Heart right ventricle (tissue), 16 donors: ENCODE results near the gene KCNJ10. TPM values are rescaled to one million over a fixed set of nuclear protein-coding genes. Genes with fewer than 3 reads are reported as not detected.

Source experiments
- ATAC-seq, 8 donors: fragments of 200-7000 bp; cut with Tn5 transposase; one replicate each; pipeline ENCODE4 v1.9.1; 2020; ENCODE audit warnings: mild to moderate bottlenecking in 8 of 8, moderate library complexity in 8 of 8, moderate number of reproducible peaks in 1 of 8
- DNase-seq, 2 donors: peaks; one replicate each; pipeline ENCODE4 v3.0.0-alpha.2; 2020
- H3K27ac ChIP-seq, 10 donors: fragments of 200-600 bp; sonication (generic) in 2 of 10; one replicate each; pipeline versions ENCODE4 v1.5.0 to v1.8.0; 2020 to 2022; ENCODE audit warnings: mild to moderate bottlenecking in 3 of 10
- H3K27me3 ChIP-seq, 7 donors: fragments of 200-600 bp; one replicate each; pipeline ENCODE4 v1.8.0; 2021 to 2022; ENCODE audit warnings: mild to moderate bottlenecking in 2 of 7
- H3K36me3 ChIP-seq, 9 donors: fragments of 200-600 bp; sonication (generic) in 1 of 9; one replicate each; pipeline versions ENCODE4 v1.5.0 to v1.8.0; 2020 to 2022; ENCODE audit warnings: mild to moderate bottlenecking in 2 of 9
- H3K4me1 ChIP-seq, 9 donors: fragments of 200-600 bp; sonication (generic) in 1 of 9; one replicate each; pipeline versions ENCODE4 v1.5.0 to v1.8.0; 2020 to 2022; ENCODE audit warnings: mild to moderate bottlenecking in 4 of 9
- H3K4me3 ChIP-seq, 10 donors: fragments of 200-600 bp; sonication (generic) in 2 of 10; one replicate each; pipeline versions ENCODE4 v1.5.0 to v1.8.0; 2020 to 2022; ENCODE audit warnings: mild to moderate bottlenecking in 7 of 10, moderate library complexity in 2 of 10
- H3K9me3 ChIP-seq, 11 donors: fragments of 200-600 bp in 10 of 11; sonication (generic) in 2 of 11; one replicate each; pipeline versions ENCODE4 v1.5.0 to v1.8.0; 2013 to 2022; ENCODE audit warnings: mild to moderate bottlenecking in 2 of 11, control low read depth in 1 of 11, moderate library complexity in 1 of 11
- WGBS, 2 donors: extraction: QIAGEN DNeasy Blood & Tissue Kit; methylation state at CpG; one replicate each; pipeline ENCODE4 v1.1.7; 2013; ENCODE audit warnings: inconsistent platforms in 1 of 2; 5-methylcytosine and 5-hydroxymethylcytosine counted together
- intact Hi-C, 10 donors: fragments of 100-400 bp; cut with DNase I; formaldehyde crosslinking; loops; one replicate each; pipeline versions ENCODE4 v1.11.1 to v1.14.2; 2022
- polyA plus RNA-seq, 2 donors: library from polyadenylated mRNA; stranded (reverse); fragments of 200-250 nt; gene quantifications; one replicate each; pipeline ENCODE4 v1.2.3, GENCODE V29; 2013
- total RNA-seq, 10 donors: library from RNA; stranded (reverse); fragmentation: NEBNext Ultra II Directional in 3 of 10; extraction: Animal tissue kit (Norgen Biotek cat#: 25700) in 3 of 10; gene quantifications; one replicate each; pipeline versions ENCODE4 v1.2.1 to v1.2.4, GENCODE V29; 2021 to 2023
- TF ChIP-seq, protein P1 (sequence below), 9 donors: fragments of 200-600 bp; sonication (generic) in 2 of 9; IDR thresholded peaks; one replicate each; pipeline versions ENCODE4 v1.5.0 to v1.8.0; 2021 to 2022; ENCODE audit warnings: antibody characterized with exemption in 9 of 9, mild to moderate bottlenecking in 5 of 9, moderate library complexity in 1 of 9
- donor health status: Arrhythmogenic right ventricular cardiomyopathy.
- donor health status: ischemic (EF 13 %, LVEDD 7.1; RV severe dilation, severe dysfunction).
- donor health status: healthy with polysubstance abuse.
- donor health status: DM: no; HTN: yes; CAD: no.
- donor health status: DM: no; HTN: no; CAD: no.
- donor health status: ischemic (EF 25% LVEDD 6.9; RV normal size, moderate dysfunction).
- donor health status: ischemic (EF 25% LVEDD 5.7; RV mildly dilated, moderate dysfunction).
- donor health status: healthy.
- donor health status: DM: yes; HTN: yes; CAD: no.
- donor health status: Ischemic cardiomyopathy.
- donor health status: ischemic (EF 35%, LVEDD 5.7; RV mildly dilated, moderate dysfunction).
- donor health status: nonischemic (EF 11% LVEDD 7.7; RV severe dilation, severe dysfunction).
- donor health status: DM: yes; HTN: yes; CAD: no.
- donor health status: PGD.
- donor health status: ischemic (EF 29% LVEDD 5.4; RV normal size, mild dysfunction).
- donor health status: nonischemic (EF 23%, LVEDD 6.1; RV moderate dilation, normal function).

Gene KCNJ10
- total and polyA plus RNA-seq, 12 donors, result 0.09 to 1.9 TPM; not detected in 10

DNA sequence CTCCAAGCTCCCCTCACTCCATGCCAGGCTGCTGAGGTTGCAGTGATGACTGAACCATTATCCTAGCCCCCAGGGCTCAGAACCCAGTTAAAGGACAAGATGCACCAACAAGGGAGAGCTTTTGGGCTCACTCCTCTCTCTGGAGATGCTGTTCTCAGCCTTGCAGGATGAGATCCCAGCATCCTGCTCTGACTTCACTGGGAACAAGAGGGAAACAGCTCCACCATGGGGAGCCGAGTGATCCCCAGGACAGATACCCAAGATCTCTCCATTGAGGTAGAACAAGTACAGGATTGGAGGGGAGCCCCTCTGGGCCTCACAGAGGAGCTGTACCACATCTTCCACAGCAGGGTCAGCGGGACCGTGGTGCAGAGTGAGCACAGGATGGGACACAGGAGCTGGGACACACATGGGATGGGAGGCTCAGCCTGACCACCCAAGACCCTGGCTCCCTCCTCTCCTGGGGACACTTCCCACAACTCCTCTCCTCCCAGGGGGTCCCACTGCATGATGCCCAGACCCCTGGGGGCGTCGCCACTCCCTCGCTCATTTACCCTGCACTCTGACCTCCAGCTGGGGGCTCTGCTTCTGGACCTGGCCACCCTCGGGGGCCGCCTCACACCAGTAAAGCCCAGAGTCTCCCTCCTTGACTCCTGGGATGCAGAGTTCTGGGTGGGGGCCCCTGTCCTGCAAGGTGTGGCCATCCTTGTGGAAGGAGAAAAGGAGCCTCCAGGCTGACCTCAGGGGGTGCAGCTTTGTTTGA is 97.3 kb downstream of the KCNJ10 start:
- TF ChIP-seq, protein P1, sequence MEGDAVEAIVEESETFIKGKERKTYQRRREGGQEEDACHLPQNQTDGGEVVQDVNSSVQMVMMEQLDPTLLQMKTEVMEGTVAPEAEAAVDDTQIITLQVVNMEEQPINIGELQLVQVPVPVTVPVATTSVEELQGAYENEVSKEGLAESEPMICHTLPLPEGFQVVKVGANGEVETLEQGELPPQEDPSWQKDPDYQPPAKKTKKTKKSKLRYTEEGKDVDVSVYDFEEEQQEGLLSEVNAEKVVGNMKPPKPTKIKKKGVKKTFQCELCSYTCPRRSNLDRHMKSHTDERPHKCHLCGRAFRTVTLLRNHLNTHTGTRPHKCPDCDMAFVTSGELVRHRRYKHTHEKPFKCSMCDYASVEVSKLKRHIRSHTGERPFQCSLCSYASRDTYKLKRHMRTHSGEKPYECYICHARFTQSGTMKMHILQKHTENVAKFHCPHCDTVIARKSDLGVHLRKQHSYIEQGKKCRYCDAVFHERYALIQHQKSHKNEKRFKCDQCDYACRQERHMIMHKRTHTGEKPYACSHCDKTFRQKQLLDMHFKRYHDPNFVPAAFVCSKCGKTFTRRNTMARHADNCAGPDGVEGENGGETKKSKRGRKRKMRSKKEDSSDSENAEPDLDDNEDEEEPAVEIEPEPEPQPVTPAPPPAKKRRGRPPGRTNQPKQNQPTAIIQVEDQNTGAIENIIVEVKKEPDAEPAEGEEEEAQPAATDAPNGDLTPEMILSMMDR (IDR thresholded peaks at IDR 0.05), result no peak
- Histone ChIP-seq H3K9me3 (no peaks in the 10 kb centered on the region), H3K27ac (no peak overlapping the region), H3K4me3 (no peak overlapping the region), H3K4me1 (no peaks in the 10 kb centered on the region), H3K27me3 (peaks cover 0 to 40% (median 0%) of the 10 kb centered on the region in 7 donors), H3K36me3 (no peaks in the 10 kb centered on the region)
- no peak for ATAC-seq
- DNase-seq, result no peak
- intact Hi-C loops, result no loop called here
- WGBS, 2 donors, result 86 to 92% methylated on average over 8 of the region's 8 CpGs

DNA sequence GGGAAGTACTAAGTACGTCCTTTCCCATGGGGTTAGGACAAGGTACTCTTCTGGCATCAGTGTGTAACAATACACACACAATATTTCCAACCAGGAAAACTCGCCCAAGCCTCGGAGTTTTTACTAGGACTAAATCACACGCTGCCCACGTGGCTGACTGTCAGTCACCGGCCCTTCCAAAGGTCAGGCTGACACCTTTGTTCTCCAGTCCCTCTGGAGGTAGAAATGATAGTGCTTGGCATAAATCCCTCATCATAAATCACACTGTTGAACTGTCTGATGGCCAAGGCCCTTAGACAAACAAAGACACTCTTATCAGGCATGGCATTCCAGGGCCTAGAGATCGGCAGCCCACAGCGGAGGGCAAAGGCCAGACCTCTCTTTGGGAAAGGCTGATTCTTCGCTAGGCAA is 99.0 kb downstream of the KCNJ10 start:
- no peak overlapping the region for H3K4me3 ChIP-seq
- H3K27me3 ChIP-seq, result peaks cover 0 to 42% (median 0%) of the 10 kb centered on the region in 7 donors
- H3K36me3 ChIP-seq, result no peaks in the 10 kb centered on the region
- intact Hi-C loops, result no loop called here
- H3K27ac ChIP-seq, result no peak overlapping the region
- H3K9me3 ChIP-seq, result no peaks in the 10 kb centered on the region
- TF ChIP-seq, protein P1 (IDR thresholded peaks at IDR 0.05), result no peak
- DNase-seq (no peak), ATAC-seq (peak in 2 of 8 donors; percentile 33 to 67)
- 38 to 39% methylated on average over 9 of the region's 9 CpGs for WGBS, 2 donors
- H3K4me1 ChIP-seq, result no peaks in the 10 kb centered on the region

DNA sequence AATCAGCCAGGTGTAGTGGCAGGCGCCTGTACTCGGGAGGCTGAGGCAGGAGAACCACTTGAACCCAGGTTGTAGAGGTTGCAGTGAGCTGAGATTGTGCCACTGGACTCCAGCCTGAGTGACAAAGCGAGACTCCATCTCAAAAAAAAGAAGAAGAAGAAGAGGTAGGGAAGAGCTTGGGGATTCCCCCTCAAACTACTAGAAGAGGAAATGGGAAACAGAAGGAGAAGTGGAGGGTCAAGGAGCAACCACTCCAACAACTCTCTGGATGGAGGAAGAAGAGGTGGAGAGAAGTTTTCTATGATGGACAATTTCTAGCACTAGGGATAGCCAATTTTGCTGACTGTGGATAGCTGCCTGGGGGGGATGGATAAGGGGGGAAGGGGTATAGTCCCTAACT is 101.1 kb downstream of the KCNJ10 start:
- Histone ChIP-seq H3K4me1 (no peaks in the 10 kb centered on the region), H3K9me3 (no peaks in the 10 kb centered on the region), H3K4me3 (no peak overlapping the region), H3K27ac (no peak overlapping the region), H3K27me3 (peaks cover 0 to 36% (median 6%) of the 10 kb centered on the region in 7 donors), H3K36me3 (no peaks in the 10 kb centered on the region)
- WGBS, 2 donors, result 93% methylated on average over 3 of the region's 3 CpGs
- TF ChIP-seq, protein P1 (IDR thresholded peaks at IDR 0.05), result no peak
- ATAC-seq (no peak), DNase-seq (no peak)
- intact Hi-C loops, result no loop called here

DNA sequence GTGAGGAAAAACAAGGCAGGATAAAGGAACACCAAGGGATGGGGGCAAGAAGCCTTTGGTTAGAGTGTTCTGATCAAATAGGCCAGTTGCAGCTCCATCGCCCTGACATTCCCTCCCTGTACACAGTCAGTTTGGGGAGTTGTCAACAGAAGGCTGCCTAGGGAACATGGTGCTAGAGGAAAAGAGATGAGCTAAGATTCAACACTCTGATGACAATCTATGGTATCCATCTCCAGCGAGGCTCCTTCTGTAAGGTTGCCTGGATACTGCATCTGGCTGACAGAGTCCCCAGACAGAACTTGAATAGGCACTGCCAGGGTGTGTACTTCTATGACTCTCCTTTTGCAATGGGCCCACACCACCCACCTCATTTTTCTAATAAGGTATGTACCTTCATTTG is 104.7 kb downstream of the KCNJ10 start:
- H3K27me3 ChIP-seq, result peaks cover 0 to 30% (median 6%) of the 10 kb centered on the region in 7 donors
- no peak overlapping the region for H3K4me3 ChIP-seq
- no peaks in the 10 kb centered on the region for H3K9me3 ChIP-seq
- ATAC-seq, result no peak
- intact Hi-C loops, result no loop called here
- TF ChIP-seq, protein P1 (IDR thresholded peaks at IDR 0.05), result no peak
- 82 to 87% methylated on average over 2 of the region's 2 CpGs for WGBS, 2 donors
- no peak for DNase-seq
- H3K27ac ChIP-seq, result no peak overlapping the region
- H3K36me3 ChIP-seq, result no peaks in the 10 kb centered on the region
- no peaks in the 10 kb centered on the region for H3K4me1 ChIP-seq
